Suppressor macrophage (primary cell): Measurements from ENCODE around the gene HSPA2.
"Not testable (repeated sequence)": the region's sequence is repeated elsewhere in the genome, so short reads cannot be mapped to it uniquely, and the experiment has no call there.

Experiments
- DNase-seq, 4 experiments: peaks; one replicate each; pipeline ENCODE4 v3.0.0-alpha.2; 2020 to 2022

The HSPA2 gene

DNA sequence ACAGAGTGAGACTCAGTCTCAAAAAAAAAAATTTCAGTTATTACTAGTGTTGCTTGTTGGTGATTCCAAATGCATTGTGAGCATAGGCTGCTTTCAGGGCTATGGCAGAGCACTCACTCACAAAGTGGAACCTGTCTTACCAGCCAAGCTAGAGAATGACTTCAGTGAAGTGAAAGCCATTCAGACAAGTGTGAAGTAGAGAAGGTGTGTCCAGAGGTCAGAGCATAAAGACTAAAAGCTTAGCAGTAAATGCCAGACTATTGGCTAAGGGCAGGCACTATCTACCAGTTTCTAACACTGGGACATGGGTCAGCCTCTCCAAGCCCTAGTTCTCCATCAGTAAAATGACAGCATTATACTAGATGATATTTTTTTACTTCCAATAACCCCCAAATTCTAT is 21.9 kb downstream of the HSPA2 start:
- DNase-seq = no peak

GRCh38 chr14:64563696-64564095 is 23.2 kb downstream of the HSPA2 start:
- no peak for DNase-seq

GRCh38 chr14:64566651-64567122 is 26.1 kb downstream of the HSPA2 start:
- peak in 1 of 4 experiments; percentile 23 for DNase-seq

DNA sequence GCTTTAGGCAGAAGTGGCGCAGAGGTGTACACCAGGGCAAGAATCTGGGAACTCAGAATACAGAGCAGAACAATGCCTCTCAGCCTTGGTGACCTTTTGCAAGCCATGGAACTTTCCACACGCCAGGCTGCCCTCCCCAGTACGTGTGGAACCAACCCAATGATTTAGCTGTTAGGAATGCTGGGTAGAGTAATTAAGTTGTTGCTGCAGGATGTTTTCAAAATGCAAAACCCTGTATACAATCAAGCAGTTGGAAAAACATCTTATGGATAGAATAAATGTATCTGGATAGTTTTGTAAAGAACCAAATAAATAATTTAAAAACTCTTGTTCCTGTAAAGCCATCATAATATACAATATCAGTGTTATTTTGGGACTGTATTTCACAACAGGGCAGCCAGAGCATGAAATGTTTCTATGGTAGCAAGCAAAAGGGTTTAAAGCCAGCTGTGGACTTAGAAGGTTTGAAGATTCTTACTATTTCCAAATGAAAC is 28.6 kb downstream of the HSPA2 start:
- DNase-seq = no peak

DNA sequence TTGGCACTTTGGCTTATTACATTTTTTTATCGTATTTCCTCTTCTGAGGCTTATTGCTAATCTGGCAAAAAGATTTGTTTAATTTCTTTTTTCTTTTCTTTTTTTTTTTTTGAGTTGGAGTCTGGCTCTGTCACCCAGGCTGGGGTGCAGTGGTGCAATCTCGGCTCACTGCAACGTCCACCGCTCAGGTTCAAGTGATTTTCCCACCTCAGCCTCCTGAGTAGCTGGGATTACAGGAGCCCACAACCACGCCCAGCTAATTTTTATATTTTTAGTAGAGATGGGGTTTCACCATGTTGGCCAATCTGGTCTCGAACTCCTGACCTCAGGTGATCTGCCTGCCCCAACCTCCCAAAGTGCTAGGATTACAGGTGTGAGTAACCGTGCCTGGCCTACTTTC is 29.1 kb downstream of the HSPA2 start:
- not testable (repeated sequence) for DNase-seq

DNA sequence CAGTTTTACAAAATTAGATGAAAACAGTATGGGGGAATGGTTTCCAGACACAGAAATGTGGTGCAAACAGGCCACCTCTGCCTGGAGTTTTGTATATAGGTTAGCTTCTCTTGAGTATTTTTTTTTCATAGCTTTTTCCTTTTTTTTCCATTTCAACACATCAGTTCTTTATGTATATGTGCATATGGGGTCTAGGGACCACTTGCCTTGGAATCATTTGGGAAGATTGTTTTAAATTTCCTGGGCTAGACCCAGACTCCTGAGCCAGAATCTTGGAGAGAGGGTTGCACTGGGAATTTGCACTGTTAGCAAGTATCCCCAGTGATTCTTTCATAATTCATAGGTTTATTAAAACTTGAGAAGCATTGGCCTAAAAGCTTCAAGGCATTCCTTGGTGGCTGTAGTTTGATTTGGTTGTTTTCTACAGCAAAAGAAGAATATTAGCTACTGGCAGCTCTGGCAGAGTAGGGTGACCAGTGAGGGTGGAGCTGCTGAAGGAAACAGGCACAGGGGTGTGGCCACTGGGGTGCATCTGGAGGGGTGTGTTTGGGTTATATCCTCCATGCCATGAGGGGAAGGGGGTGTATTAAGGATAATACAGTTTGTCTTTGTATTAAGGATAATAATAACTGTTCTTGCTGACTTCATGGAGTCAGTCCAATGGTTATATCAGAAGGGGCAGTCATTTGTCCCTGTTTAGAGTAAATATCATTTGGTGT is 32.0 kb downstream of the HSPA2 start:
- DNase-seq = no peak

DNA sequence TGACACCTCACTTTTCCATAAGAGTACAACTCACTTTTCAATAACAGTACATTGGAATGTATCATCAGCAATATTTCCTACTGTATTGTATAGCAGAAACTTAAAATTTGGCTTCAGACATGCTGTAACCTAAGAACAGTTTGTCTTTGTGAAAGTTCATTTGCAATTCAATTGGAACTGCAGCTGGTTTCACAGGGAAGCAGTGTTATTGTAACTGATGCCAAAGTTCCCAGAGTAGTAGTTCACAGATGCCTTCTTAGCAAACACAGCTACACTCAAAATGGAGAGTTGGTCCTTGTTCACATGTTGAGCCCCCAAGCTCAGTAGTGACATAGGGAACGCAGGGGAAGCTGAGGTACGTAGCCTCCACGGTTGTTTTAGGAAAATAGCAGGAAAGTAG is 32.6 kb downstream of the HSPA2 start:
- DNase-seq = no peak

DNA sequence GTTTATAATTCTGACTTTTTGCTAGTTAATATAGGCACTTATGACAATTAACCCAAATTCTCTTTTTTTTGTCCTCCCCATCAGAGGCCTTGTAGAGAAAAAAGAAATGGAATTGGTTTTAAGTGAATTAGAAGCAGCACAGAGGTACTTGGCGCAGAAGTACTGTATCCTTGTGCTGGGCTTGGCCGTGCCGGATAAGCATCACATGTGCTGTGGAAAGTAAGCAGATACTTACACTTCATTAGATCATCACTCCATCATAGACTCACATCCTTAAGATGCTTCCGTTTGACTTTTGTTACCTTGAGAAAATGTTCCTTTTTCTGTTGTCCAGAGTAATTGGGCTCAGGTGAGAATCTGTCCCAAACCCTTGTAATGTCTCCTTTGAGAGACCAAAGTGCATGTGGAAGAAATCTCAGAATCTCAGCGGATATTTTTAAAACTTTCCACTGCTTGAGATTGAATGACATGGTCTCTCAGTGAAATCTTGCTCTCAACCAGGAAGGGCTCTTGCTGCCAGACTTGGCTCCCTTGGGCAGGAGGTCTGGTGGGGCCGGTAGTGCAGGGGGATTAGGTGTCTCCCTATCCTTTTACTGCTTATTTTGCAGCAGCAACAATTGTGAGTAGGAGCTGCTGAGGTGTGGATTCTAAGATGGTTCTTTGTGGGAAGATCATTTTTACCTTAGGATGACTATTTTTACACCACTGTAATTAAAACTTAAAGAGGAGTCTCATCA is 34.0 kb downstream of the HSPA2 start:
- no peak for DNase-seq

DNA sequence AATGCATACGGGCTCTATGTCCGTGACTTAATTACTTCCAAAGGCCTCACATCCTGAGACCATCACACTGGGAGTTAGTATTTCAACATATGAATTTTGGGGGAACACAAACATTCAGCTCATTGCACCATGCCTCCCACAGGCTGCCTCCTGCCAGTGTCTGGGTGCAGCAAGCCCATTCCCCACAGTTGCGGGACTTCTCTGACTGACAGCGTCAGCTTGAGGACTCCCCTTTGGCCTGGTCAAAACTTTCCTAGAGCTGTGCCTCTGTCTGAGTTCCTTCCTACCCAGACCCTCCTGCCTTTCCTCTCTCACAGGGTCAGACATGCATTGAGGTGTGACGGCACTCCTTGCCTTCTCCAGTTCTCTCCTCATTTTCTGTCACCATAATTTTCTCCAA is 36.7 kb downstream of the HSPA2 start:
- no peak for DNase-seq

- no peak for DNase-seq
Measured at GRCh38 chr14:64580467-64580866, 39.9 kb downstream of the HSPA2 start.

DNA sequence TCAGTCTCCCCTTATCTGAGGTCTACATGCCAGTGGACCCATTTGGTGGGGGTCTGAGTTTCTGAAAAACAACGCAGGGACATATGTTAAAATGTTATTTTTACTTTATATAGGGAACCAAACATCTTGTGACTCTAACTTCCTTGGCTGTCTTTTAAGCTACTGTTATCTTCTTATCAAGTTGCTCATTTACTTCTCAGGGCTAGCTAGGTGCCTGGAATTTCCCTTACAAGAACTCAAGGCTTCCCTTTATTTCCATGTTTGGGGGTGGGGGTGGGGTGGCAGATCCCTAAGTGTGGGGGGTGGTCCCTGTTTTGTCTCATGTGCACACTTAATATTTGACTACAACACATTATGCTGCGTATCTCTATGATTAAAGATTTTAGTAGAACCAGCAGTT is 40.8 kb downstream of the HSPA2 start:
- no peak for DNase-seq

DNA sequence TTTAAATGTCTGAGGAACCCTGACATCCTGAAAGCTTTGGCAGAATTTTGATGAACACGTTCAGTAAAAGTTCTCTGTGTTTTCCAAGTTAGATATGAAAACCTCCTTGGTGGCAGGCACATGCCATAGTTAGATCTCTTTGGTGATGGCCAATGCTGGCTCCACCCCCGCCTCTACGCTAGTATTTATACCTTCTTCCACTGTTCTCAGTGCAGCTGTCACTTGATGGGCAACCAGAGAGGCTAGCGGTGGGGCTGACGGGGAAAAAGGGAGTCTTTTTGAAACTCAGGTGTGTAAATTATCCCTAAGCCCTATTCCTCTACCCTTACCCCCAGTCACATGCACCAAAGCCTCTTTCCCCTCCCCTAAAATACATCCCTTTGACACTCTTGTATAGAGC is 41.3 kb downstream of the HSPA2 start:
- DNase-seq = no peak

DNA sequence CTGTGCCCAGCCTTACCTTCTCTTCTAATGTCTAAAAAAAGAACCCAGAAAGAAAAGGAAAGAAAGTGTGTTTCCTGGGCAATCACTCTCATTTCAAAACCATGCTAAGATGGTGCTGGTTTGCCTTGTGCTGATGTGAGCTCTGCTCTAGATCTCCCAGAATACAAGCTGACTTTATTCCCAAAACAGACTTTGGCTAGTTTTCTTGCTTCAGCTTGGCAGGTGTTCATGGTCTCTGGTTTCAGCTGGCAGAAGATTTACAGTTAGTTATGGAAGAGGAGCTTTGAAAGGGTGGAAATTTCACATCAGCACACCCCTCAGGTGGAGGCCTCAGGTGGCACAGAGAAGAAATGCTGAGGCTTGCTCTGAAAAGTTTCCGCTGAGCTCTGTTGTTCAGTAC is 43.6 kb downstream of the HSPA2 start:
- no peak for DNase-seq

- no peak for DNase-seq
Measured at GRCh38 chr14:64591809-64592208, 51.3 kb downstream of the HSPA2 start.
